DMS 273 (cell line): ENCODE results near the gene AMER3.
"Not testable (repeated sequence)": the region's sequence is repeated elsewhere in the genome, so short reads cannot be mapped to it uniquely, and the experiment has no call there.

Experiments
- DNase-seq: peaks from one replicate; lab custom pipeline; 2025; ENCODE audit not compliant: unreplicated experiment; lab: John Stamatoyannopoulos, UW

Gene AMER3

GRCh38 chr2:130755256-130756052 is at the start of gene AMER3:
Gene AMER3 (plus strand): TSS chr2:130755540. CDS start chr2:130762073, 6,533 bp downstream.
- peak; percentile 57 for DNase-seq

- DNase-seq, result not testable (repeated sequence)
Measured at GRCh38 chr2:130714795-130715194, 40.5 kb upstream of the AMER3 start.

- DNase-seq, result no peak
Measured at GRCh38 chr2:130720036-130720435, 35.3 kb upstream of the AMER3 start.

- no peak for DNase-seq
Measured at GRCh38 chr2:130720528-130720927, 34.8 kb upstream of the AMER3 start.

GRCh38 chr2:130724455-130724854 is 30.9 kb upstream of the AMER3 start:
- DNase-seq, result no peak

- DNase-seq, result no peak
Measured at GRCh38 chr2:130726614-130727180, 28.6 kb upstream of the AMER3 start.

GRCh38 chr2:130727286-130727924 is 27.9 kb upstream of the AMER3 start:
- peak; percentile 94 for DNase-seq

- peak; percentile 39 for DNase-seq
Measured at GRCh38 chr2:130728007-130728454, 27.3 kb upstream of the AMER3 start.

- peak; percentile 36 for DNase-seq
Measured at GRCh38 chr2:130728549-130729316, 26.6 kb upstream of the AMER3 start, which contains the start of gene GPR148. Gene GPR148 (plus strand): TSS chr2:130729070. CDS start chr2:130729152, 82 bp downstream.

- no peak for DNase-seq
Measured at GRCh38 chr2:130729322-130730299, 25.7 kb upstream of the AMER3 start.

- not testable (repeated sequence) for DNase-seq
Measured at GRCh38 chr2:130732257-130732656, 23.1 kb upstream of the AMER3 start.

- no peak for DNase-seq
Measured at GRCh38 chr2:130735200-130735599, 20.1 kb upstream of the AMER3 start.

- DNase-seq, result peak; percentile 11
Measured at GRCh38 chr2:130736487-130736886, 18.9 kb upstream of the AMER3 start.

GRCh38 chr2:130737592-130737991 is 17.7 kb upstream of the AMER3 start:
- no peak for DNase-seq

- no peak for DNase-seq
Measured at GRCh38 chr2:130740671-130741070, 14.7 kb upstream of the AMER3 start.

GRCh38 chr2:130743278-130743677 is 12.1 kb upstream of the AMER3 start:
- DNase-seq, result no peak

GRCh38 chr2:130744287-130745117 is 10.8 kb upstream of the AMER3 start:
- peak; percentile 66 for DNase-seq

GRCh38 chr2:130749078-130749477 is 6.3 kb upstream of the AMER3 start:
- DNase-seq, result no peak

GRCh38 chr2:130749641-130750040 is 5.7 kb upstream of the AMER3 start:
- DNase-seq, result no peak
